Endodermal cell (in vitro differentiated cells): ENCODE results near the gene SDF2. TPM values are rescaled to one million over a fixed set of nuclear protein-coding genes. Genes with fewer than 3 reads are reported as not detected.

Experiments
- DNase-seq: peaks from one replicate; pipeline ENCODE4 v3.0.0-alpha.2; 2017
- H3K27ac ChIP-seq: 2 replicates; pipeline ENCODE4 v1.5.1; 2013; ENCODE audit warnings: mild to moderate bottlenecking, low read depth, low read length, moderate library complexity
- H3K27me3 ChIP-seq: 2 replicates; pipeline ENCODE4 v1.6.1; 2013; ENCODE audit warnings: mild to moderate bottlenecking, low read length, moderate library complexity; ENCODE audit not compliant: insufficient read depth, control insufficient read depth, poor library complexity, severe bottlenecking
- H3K36me3 ChIP-seq: 2 replicates; pipeline ENCODE4 v1.7.0; 2013; ENCODE audit warnings: mild to moderate bottlenecking, low read length, moderate library complexity; ENCODE audit not compliant: control insufficient read depth, insufficient read depth
- H3K4me1 ChIP-seq: one replicate; pipeline ENCODE4 v1.7.0; 2013; ENCODE audit warnings: low read length; ENCODE audit not compliant: control insufficient read depth, insufficient read depth
- H3K4me3 ChIP-seq: 2 replicates; pipeline ENCODE4 v1.5.1; 2013; ENCODE audit warnings: mild to moderate bottlenecking, low read length, moderate library complexity
- H3K9ac ChIP-seq: 2 replicates; pipeline ENCODE4 v1.6.1; 2013; ENCODE audit warnings: mild to moderate bottlenecking, low read length, moderate library complexity; ENCODE audit not compliant: poor library complexity, severe bottlenecking; ENCODE audit errors: extremely low read depth
- H3K9me3 ChIP-seq: 2 replicates; pipeline ENCODE4 v1.6.1; 2013; ENCODE audit warnings: mild to moderate bottlenecking, low read length, moderate library complexity; ENCODE audit not compliant: control insufficient read depth
- H3K27ac Mint-ChIP-seq: 2 replicates; pipeline ENCODE4 v1.8.0; 2020; ENCODE audit warnings: mixed read lengths
- H3K27me3 Mint-ChIP-seq: 2 replicates; pipeline ENCODE4 v1.8.0; 2021; ENCODE audit warnings: mild to moderate bottlenecking, mixed read lengths; ENCODE audit not compliant: insufficient read depth
- H3K36me3 Mint-ChIP-seq: 2 replicates; pipeline ENCODE4 v1.8.0; 2020; ENCODE audit warnings: low read depth, mixed read lengths
- H3K4me1 Mint-ChIP-seq: 2 replicates; pipeline ENCODE4 v1.8.0; 2020; ENCODE audit warnings: mixed read lengths
- H3K4me3 Mint-ChIP-seq: 2 replicates; pipeline ENCODE4 v1.8.0; 2020; ENCODE audit warnings: mild to moderate bottlenecking, moderate library complexity, mixed read lengths
- H3K9me3 Mint-ChIP-seq: 2 replicates; pipeline ENCODE4 v1.8.0; 2020; ENCODE audit warnings: mild to moderate bottlenecking, mixed read lengths
- CTCF ChIP-seq: fragments of 200-600 bp; sonication (generic); conservative IDR thresholded peaks from 2 replicates; pipeline ENCODE4 v1.5.0; 2021; ENCODE audit warnings: antibody characterized with exemption, mild to moderate bottlenecking
- WGBS, 2 experiments: methylation state at CpG; one replicate each; pipeline versions ENCODE4 v1.1.5 to v1.1.7; 2013; ENCODE audit warnings: missing lambda C conversion rate in 2 of 2, mixed read lengths in 1 of 2; ENCODE audit not compliant: insufficient coverage in 1 of 2, insufficient read length in 1 of 2; 5-methylcytosine and 5-hydroxymethylcytosine counted together
- total RNA-seq, 2 donors: library from RNA; stranded (reverse); fragmentation: NEBNext Ultra II Directional in 1 of 2; extraction: Animal tissue kit (Norgen Biotek cat#: 25700) in 1 of 2; gene quantifications; 2 replicates in 1 of 2; 3 replicates in 1 of 2; pipeline ENCODE4 v1.2.1, GENCODE V29; 2021

SDF2 gene
- total RNA-seq, 2 donors from 2014 or later: 40.6 to 42.6 TPM

DNA sequence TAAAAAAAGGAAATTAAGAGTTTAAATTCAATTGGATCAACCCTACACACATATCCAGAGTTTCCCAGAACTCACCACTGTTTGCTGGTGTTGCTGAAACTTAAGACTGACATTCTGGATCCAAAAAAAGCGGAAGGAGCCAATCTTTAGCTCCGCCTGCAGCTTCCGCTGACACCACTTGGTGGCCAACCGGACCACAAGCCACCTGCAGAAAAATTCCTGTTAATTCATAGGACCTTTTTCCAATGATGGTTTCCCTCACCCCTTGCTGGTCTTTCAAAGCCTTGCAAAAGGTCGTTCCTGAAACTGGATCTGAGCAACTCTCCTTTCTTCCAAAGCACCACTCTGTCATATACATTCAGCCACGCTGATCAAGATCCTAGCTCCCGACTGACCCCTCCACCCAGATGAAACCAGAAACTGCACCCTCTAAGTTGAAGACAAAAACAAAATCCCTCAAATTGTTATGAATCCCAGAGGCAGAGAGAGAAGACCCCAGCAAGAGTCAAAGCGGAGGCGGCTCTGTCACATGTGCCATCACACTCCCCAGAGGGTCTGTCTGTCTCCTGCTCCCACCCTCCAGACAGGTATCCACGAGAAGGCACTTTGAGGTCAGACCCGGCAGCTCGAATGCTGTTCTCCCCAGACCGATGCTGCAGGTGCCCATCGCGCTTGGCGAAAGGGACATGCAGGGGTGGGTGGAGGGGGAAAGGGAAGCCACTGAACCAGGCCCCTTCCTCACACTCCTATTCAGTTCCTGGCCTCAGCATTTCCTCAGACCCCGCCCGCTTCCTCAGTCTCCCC lies 17.5 kb downstream of the SDF2 start:
- Histone ChIP-seq H3K4me3 (peak overlapping the region; percentile 89), H3K9ac (peak overlapping the region; percentile 44), H3K9me3 (no peaks in the 10 kb centered on the region), H3K36me3 (peaks cover 54% of the 10 kb centered on the region), H3K4me1 (peaks cover 4% of the 10 kb centered on the region), H3K27me3 (no peaks in the 10 kb centered on the region), H3K27ac (peak overlapping the region; percentile 45)
- Mint-ChIP-seq H3K4me3 (peak overlapping the region; percentile 81), H3K9me3 (no peaks in the 10 kb centered on the region), H3K27me3 (no peaks in the 10 kb centered on the region), H3K4me1 (peaks cover 23% of the 10 kb centered on the region), H3K36me3 (peaks cover 47% of the 10 kb centered on the region), H3K27ac (peak overlapping the region; percentile 69)
- TF ChIP-seq CTCF: peak; percentile 79
- peak; percentile 84 for DNase-seq
- WGBS, 2 experiments: 3% methylated on average over 14 to 15 of the region's 18 CpGs

- no peak overlapping the region for H3K9ac ChIP-seq
- H3K9me3 ChIP-seq: no peaks in the 10 kb centered on the region
- peaks cover 3% of the 10 kb centered on the region for H3K4me1 ChIP-seq
- DNase-seq: no peak
- H3K36me3 ChIP-seq: peaks cover 69% of the 10 kb centered on the region
- Mint-ChIP-seq H3K27me3 (no peaks in the 10 kb centered on the region), H3K9me3 (no peaks in the 10 kb centered on the region), H3K4me3 (no peak overlapping the region), H3K4me1 (peaks cover 21% of the 10 kb centered on the region), H3K36me3 (peaks cover 57% of the 10 kb centered on the region), H3K27ac (no peak overlapping the region)
- no peak overlapping the region for H3K27ac ChIP-seq
- no peaks in the 10 kb centered on the region for H3K27me3 ChIP-seq
- WGBS, 2 experiments: 89 to 100% methylated on average over 2 of the region's 2 CpGs
- no peak for TF ChIP-seq CTCF
- H3K4me3 ChIP-seq: no peak overlapping the region
Observed at GRCh38 chr17:28641579-28641978, 20.1 kb downstream of the SDF2 start.

- no peaks in the 10 kb centered on the region for H3K4me1 ChIP-seq
- H3K27ac ChIP-seq: no peak overlapping the region
- no peak for TF ChIP-seq CTCF
- no peak overlapping the region for H3K9ac ChIP-seq
- Mint-ChIP-seq H3K9me3 (no peaks in the 10 kb centered on the region), H3K36me3 (peaks cover 94% of the 10 kb centered on the region), H3K27me3 (no peaks in the 10 kb centered on the region), H3K4me3 (no peak overlapping the region), H3K27ac (no peak overlapping the region), H3K4me1 (peaks cover 8% of the 10 kb centered on the region)
- no peak overlapping the region for H3K4me3 ChIP-seq
- no peak for DNase-seq
- H3K27me3 ChIP-seq: no peaks in the 10 kb centered on the region
- peaks cover 97% of the 10 kb centered on the region for H3K36me3 ChIP-seq
- 97% methylated on average over 1 of the region's 1 CpG; no CpG with 5 or more reads in 1 of the 2 experiments for WGBS, 2 experiments
- no peaks in the 10 kb centered on the region for H3K9me3 ChIP-seq
Observed at GRCh38 chr17:28635506-28635905, 26.2 kb downstream of the SDF2 start.
